H1 (cell line): Measurements from ENCODE around the gene ARHGAP6. TPM values are rescaled to one million over a fixed set of nuclear protein-coding genes. Genes with fewer than 3 reads are reported as not detected.

Experiments
- CTCF ChIA-PET: fragments of 300-600 bp; sonication (Branson Sonifier 250); formaldehyde crosslinking; loops from one replicate; lab custom pipeline; 2021; ENCODE audit not compliant: partially characterized antibody; lab: Charles Lee
- POLR2A ChIA-PET: fragments of 300-600 bp; sonication (Branson Sonifier 250); formaldehyde crosslinking; loops from one replicate; lab custom pipeline; 2021; ENCODE audit warnings: inconsistent platforms; ENCODE audit not compliant: partially characterized antibody; lab: Charles Lee
- DNase-seq, 2 experiments: peaks; one replicate each; pipeline versions ENCODE4 v3.0.0 to v3.0.0-alpha.2; 2010 to 2022; ENCODE audit warnings: low spot score in 2 of 2, low read depth in 1 of 2, mixed read lengths in 1 of 2
- FAIRE-seq: peaks from 2 replicates; lab custom pipeline; 2011; peaks lifted over from hg19 to GRCh38; lab: Jason Lieb, UNC
- H2AFZ ChIP-seq: 2 replicates; pipeline ENCODE4 v1.8.1; 2012; ENCODE audit warnings: low read length, inconsistent platforms
- H2AK5ac ChIP-seq: 2 replicates; pipeline ENCODE4 v1.6.1; 2013; ENCODE audit warnings: low read depth, low read length
- H2BK120ac ChIP-seq: replicated peaks from 2 replicates; pipeline ENCODE3; 2013; ENCODE audit warnings: low read depth, low read length, inconsistent platforms
- H2BK12ac ChIP-seq: 2 replicates; pipeline ENCODE4 v1.6.1; 2013; ENCODE audit warnings: low read depth, low read length
- H2BK15ac ChIP-seq: 2 replicates; pipeline ENCODE4 v1.6.1; 2013; ENCODE audit warnings: low read length
- H2BK20ac ChIP-seq: 2 replicates; pipeline ENCODE4 v1.6.1; 2013; ENCODE audit warnings: low read length
- H2BK5ac ChIP-seq: 2 replicates; pipeline ENCODE4 v1.6.1; 2013; ENCODE audit warnings: low read depth, low read length
- H3K14ac ChIP-seq: 2 replicates; pipeline ENCODE4 v1.6.1; 2013; ENCODE audit warnings: inconsistent platforms; ENCODE audit not compliant: insufficient read length
- H3K18ac ChIP-seq: 2 replicates; pipeline ENCODE4 v1.6.1; 2013; ENCODE audit warnings: low read length; ENCODE audit errors: extremely low read depth
- H3K23ac ChIP-seq: 2 replicates; pipeline ENCODE4 v1.6.1; 2013; ENCODE audit warnings: inconsistent platforms; ENCODE audit not compliant: insufficient read length
- H3K23me2 ChIP-seq: 2 replicates; pipeline ENCODE4 v1.6.1; 2013; ENCODE audit warnings: low read depth, low read length
- H3K27ac ChIP-seq: 2 replicates; pipeline ENCODE4 v1.6.1; 2011; ENCODE audit warnings: low read depth, low read length, inconsistent platforms
- H3K27me3 ChIP-seq, 4 experiments: replicated peaks in 1 of 4; 1 replicate in 1 of 4; 2 replicates in 3 of 4; pipeline versions ENCODE4 v1.6.1 to v1.8.1; 2011 to 2013; ENCODE audit warnings: low read length in 3 of 4, mild to moderate bottlenecking in 3 of 4, inconsistent platforms in 2 of 4, mixed read lengths in 2 of 4, moderate library complexity in 1 of 4; ENCODE audit not compliant: control insufficient read depth in 3 of 4, insufficient read depth in 3 of 4; ENCODE audit errors: extremely low read depth in 1 of 4
- H3K36me3 ChIP-seq, 4 experiments: 2 replicates each; pipeline versions ENCODE4 v1.6.1 to v1.8.1; 2011 to 2013; ENCODE audit warnings: mild to moderate bottlenecking in 4 of 4, low read length in 3 of 4, moderate library complexity in 2 of 4, control low read depth in 1 of 4, inconsistent platforms in 1 of 4; ENCODE audit not compliant: insufficient read depth in 4 of 4, control insufficient read depth in 2 of 4
- H3K4ac ChIP-seq: replicated peaks from 2 replicates; pipeline ENCODE3; 2013; ENCODE audit warnings: low read length, low read depth, mixed read lengths, inconsistent platforms; ENCODE audit not compliant: insufficient read length
- H3K4me1 ChIP-seq, 4 experiments: replicated peaks in 1 of 4; 1 replicate in 1 of 4; 2 replicates in 3 of 4; pipeline versions ENCODE4 v1.6.1 to v1.8.1; 2011 to 2013; ENCODE audit warnings: low read length in 3 of 4, inconsistent platforms in 2 of 4, mixed read lengths in 1 of 4; ENCODE audit not compliant: insufficient read depth in 4 of 4, control insufficient read depth in 3 of 4
- H3K4me2 ChIP-seq, 2 experiments: 2 replicates each; pipeline versions ENCODE4 v1.6.1 to v1.8.1; 2011 to 2013; ENCODE audit warnings: low read depth in 2 of 2, low read length in 2 of 2, control low read depth in 1 of 2, inconsistent platforms in 1 of 2, mild to moderate bottlenecking in 1 of 2; ENCODE audit not compliant: insufficient read depth in 1 of 2
- H3K4me3 ChIP-seq, 4 experiments: fragments of 200-600, 300-600 bp in 1 of 4; sonication (generic), shearing (Covaris generic), sonication (Bioruptor Twin) in 1 of 4; 2 replicates each; pipeline versions ENCODE4 v1.5.1 to v1.8.1; 2011 to 2016; ENCODE audit warnings: low read length in 4 of 4, low read depth in 3 of 4, control low read depth in 2 of 4, inconsistent platforms in 2 of 4, mild to moderate bottlenecking in 2 of 4, mixed read lengths in 1 of 4, moderate library complexity in 1 of 4; ENCODE audit not compliant: insufficient read depth in 2 of 4; ENCODE audit errors: extremely low read depth in 1 of 4
- H3K56ac ChIP-seq: replicated peaks from 2 replicates; pipeline ENCODE3; 2013; ENCODE audit warnings: low read depth, mild to moderate bottlenecking, mixed read lengths, low read length, inconsistent platforms; ENCODE audit not compliant: insufficient read length
- H3K79me1 ChIP-seq: 2 replicates; pipeline ENCODE4 v1.6.1; 2013; ENCODE audit warnings: low read depth, low read length, control low read depth
- H3K79me2 ChIP-seq, 2 experiments: 2 replicates each; pipeline versions ENCODE4 v1.6.1 to v1.8.1; 2012 to 2013; ENCODE audit warnings: low read length in 2 of 2, mild to moderate bottlenecking in 2 of 2, inconsistent platforms in 1 of 2; ENCODE audit not compliant: insufficient read depth in 2 of 2, control insufficient read depth in 1 of 2
- H3K9ac ChIP-seq, 4 experiments: replicated peaks in 1 of 4; 1 replicate in 1 of 4; 2 replicates in 3 of 4; pipeline versions ENCODE4 v1.6.1 to v1.8.1; 2011 to 2013; ENCODE audit warnings: low read depth in 3 of 4, low read length in 3 of 4, control low read depth in 2 of 4, mild to moderate bottlenecking in 2 of 4, moderate library complexity in 2 of 4, inconsistent platforms in 1 of 4; ENCODE audit errors: extremely low read depth in 1 of 4
- H3K9me3 ChIP-seq, 2 experiments: 2 replicates each; pipeline versions ENCODE4 v1.6.1 to v1.8.1; 2012 to 2013; ENCODE audit warnings: mild to moderate bottlenecking in 2 of 2, moderate library complexity in 2 of 2, control low read depth in 1 of 2, inconsistent platforms in 1 of 2, low read depth in 1 of 2, low read length in 1 of 2, mixed read lengths in 1 of 2; ENCODE audit not compliant: insufficient read depth in 2 of 2
- H4K20me1 ChIP-seq, 2 experiments: replicated peaks in 1 of 2; 2 replicates each; pipeline versions ENCODE3 to v1.8.1; 2011 to 2013; ENCODE audit warnings: inconsistent platforms in 2 of 2, low read length in 2 of 2, mild to moderate bottlenecking in 1 of 2; ENCODE audit not compliant: insufficient read depth in 2 of 2, control insufficient read depth in 1 of 2
- H4K5ac ChIP-seq: 2 replicates; pipeline ENCODE4 v1.6.1; 2013; ENCODE audit warnings: low read length, low read depth, mixed read lengths, inconsistent platforms; ENCODE audit not compliant: insufficient read length
- H4K8ac ChIP-seq: 2 replicates; pipeline ENCODE4 v1.8.0; 2013; ENCODE audit warnings: mild to moderate bottlenecking, moderate library complexity, low read length, inconsistent platforms; ENCODE audit not compliant: insufficient read depth; ENCODE audit errors: extremely low read depth
- H4K91ac ChIP-seq: replicated peaks from 2 replicates; pipeline ENCODE3; 2013; ENCODE audit warnings: low read length, mixed read lengths, inconsistent platforms; ENCODE audit not compliant: insufficient read length
- ATF2 ChIP-seq: IDR thresholded peaks from 2 replicates; pipeline ENCODE4 v1.6.1; 2012; ENCODE audit warnings: low read length, inconsistent platforms
- BACH1 ChIP-seq: IDR thresholded peaks from 2 replicates; pipeline ENCODE4 v1.6.1; 2012; ENCODE audit warnings: low read length, improper control_type of control experiment
- CEBPB ChIP-seq: IDR thresholded peaks from 2 replicates; pipeline ENCODE4 v1.6.1; 2012; ENCODE audit warnings: low read depth, low read length
- MAFK ChIP-seq: IDR thresholded peaks from 2 replicates; pipeline ENCODE4 v1.6.1; 2012; ENCODE audit warnings: low read depth, mild to moderate bottlenecking, improper control_type of control experiment, low read length
- PHF8 ChIP-seq: fragments of 200-600 bp; sonication (generic); conservative IDR thresholded peaks from 2 replicates; pipeline ENCODE4 v1.7.1; 2012; ENCODE audit warnings: low read depth, mild to moderate bottlenecking, inconsistent platforms, low read length, moderate library complexity
- RXRA ChIP-seq: IDR thresholded peaks from 2 replicates; pipeline ENCODE4 v1.6.1; 2011; ENCODE audit warnings: low read depth, mild to moderate bottlenecking, low read length, moderate library complexity; ENCODE audit not compliant: insufficient read depth
- SAP30 ChIP-seq: fragments of 300-600 bp; sonication (generic); IDR thresholded peaks from 2 replicates; pipeline ENCODE4 v1.7.1; 2012; ENCODE audit warnings: low read length, moderate library complexity, mild to moderate bottlenecking, inconsistent platforms; ENCODE audit not compliant: insufficient read depth, insufficient replicate concordance
- YY1 ChIP-seq: IDR thresholded peaks from 2 replicates; pipeline ENCODE4 v1.6.1; 2011; ENCODE audit warnings: low read depth, mild to moderate bottlenecking, low read length
- WGBS, 2 experiments: shearing (Covaris generic) in 1 of 2; methylation state at CpG; one replicate each; pipeline versions ENCODE4 v1.1.6 to v1.1.7; 2013 to 2015; ENCODE audit warnings: low lambda C conversion rate in 2 of 2, mixed read lengths in 2 of 2, inconsistent platforms in 1 of 2, low coverage in 1 of 2, missing lambda C conversion rate in 1 of 2; ENCODE audit not compliant: insufficient replicate concordance in 2 of 2, insufficient coverage in 1 of 2, insufficient read length in 1 of 2; ENCODE audit errors: extremely low coverage in 1 of 2, missing lambda C conversion rate in 1 of 2; 5-methylcytosine and 5-hydroxymethylcytosine counted together
- polyA plus RNA-seq, 7 experiments: library from polyadenylated mRNA; depleted of rRNA in 3 of 7; stranded (reverse) in 5 of 7; unstranded in 2 of 7; fragments of >200 nt in 5 of 7; fragments of 200-250 nt in 2 of 7; gene quantifications; 1 replicate in 5 of 7; 2 replicates in 1 of 7; 4 replicates in 1 of 7; pipeline versions ENCODE4 v1.2.1 to v1.2.3, GENCODE V29; 2011 to 2013; ENCODE audit warnings: missing spikeins in 2 of 7, mixed read lengths in 2 of 7
- total RNA-seq: library from RNA; stranded (reverse); fragmentation: NEBNext Ultra II Directional; extraction: Animal tissue kit (Norgen Biotek cat#: 25700); gene quantifications from 2 replicates; pipeline ENCODE4 v1.2.1, GENCODE V29; 2021

ARHGAP6 gene
- total and polyA plus RNA-seq, 2 of the 8 experiments (the other 6 are each of a cell fraction or from before 2014, with no cell fraction given), result 0.35 to 0.82 TPM

- POLR2A ChIA-PET, result no interaction called here
Measured at GRCh38 chrX:11484290-11484689, 181.4 kb downstream of the ARHGAP6 start.

More at GRCh38 chrX:11484290-11484689, 181.4 kb downstream of the ARHGAP6 start:
- Histone ChIP-seq H3K23ac (no peak overlapping the region), H3K23me2 (no peaks in the 10 kb centered on the region), H2BK15ac (no peak overlapping the region), H3K4ac (no peak overlapping the region), H4K5ac (no peak overlapping the region), H2BK20ac (no peak overlapping the region), H3K4me2 (no peak overlapping the region), H2AFZ (no peak overlapping the region), H2BK120ac (no peak overlapping the region), H3K4me3 (no peak overlapping the region), H3K79me1 (no peaks in the 10 kb centered on the region), H2BK5ac (no peak overlapping the region), H3K14ac (no peak overlapping the region), H3K27ac (no peak overlapping the region), H3K79me2 (no peaks in the 10 kb centered on the region), H3K27me3 (no peaks in the 10 kb centered on the region), H4K91ac (no peak overlapping the region), H3K36me3 (no peaks in the 10 kb centered on the region), H4K8ac (no peak overlapping the region), H2BK12ac (no peak overlapping the region), H3K4me1 (no peaks in the 10 kb centered on the region), H3K9ac (no peak overlapping the region), H3K56ac (no peak overlapping the region), H3K18ac (no peak overlapping the region), H2AK5ac (no peak overlapping the region), H3K9me3 (no peaks in the 10 kb centered on the region), H4K20me1 (no peaks in the 10 kb centered on the region)
- DNase-seq, result no peak
- 60 to 100% methylated on average over 1 of the region's 1 CpG for WGBS, 2 experiments
- no peak for FAIRE-seq
- CTCF ChIA-PET, result interaction anchor here (1.0 to 1.1 kb wide), 2 partner anchors 24 to 103 kb away, joined by 3 read pairs; no protein-coding TSS in a partner anchor
- no peak for TF ChIP-seq MAFK
- no peak for TF ChIP-seq PHF8
- no peak for TF ChIP-seq YY1
- no peak for TF ChIP-seq CEBPB
- no peak for TF ChIP-seq RXRA
- TF ChIP-seq ATF2, result no peak
- TF ChIP-seq BACH1, result no peak
- TF ChIP-seq SAP30, result no peak
